NCI-H128 (cell line): ENCODE data around the gene WSB2.

Experiments
- DNase-seq: peaks from one replicate; lab custom pipeline; 2025; ENCODE audit not compliant: unreplicated experiment; lab: John Stamatoyannopoulos, UW

WSB2 gene

GRCh38 chr12:118063576-118064391 lies 2.8 kb upstream of the WSB2 start:
- DNase-seq: no peak

- DNase-seq: no peak
Measured at GRCh38 chr12:118061873-118062843, 1.2 kb upstream of the WSB2 start.

- DNase-seq: no peak
Measured at GRCh38 chr12:118060301-118061010, 523 bp downstream of the WSB2 start.

DNA sequence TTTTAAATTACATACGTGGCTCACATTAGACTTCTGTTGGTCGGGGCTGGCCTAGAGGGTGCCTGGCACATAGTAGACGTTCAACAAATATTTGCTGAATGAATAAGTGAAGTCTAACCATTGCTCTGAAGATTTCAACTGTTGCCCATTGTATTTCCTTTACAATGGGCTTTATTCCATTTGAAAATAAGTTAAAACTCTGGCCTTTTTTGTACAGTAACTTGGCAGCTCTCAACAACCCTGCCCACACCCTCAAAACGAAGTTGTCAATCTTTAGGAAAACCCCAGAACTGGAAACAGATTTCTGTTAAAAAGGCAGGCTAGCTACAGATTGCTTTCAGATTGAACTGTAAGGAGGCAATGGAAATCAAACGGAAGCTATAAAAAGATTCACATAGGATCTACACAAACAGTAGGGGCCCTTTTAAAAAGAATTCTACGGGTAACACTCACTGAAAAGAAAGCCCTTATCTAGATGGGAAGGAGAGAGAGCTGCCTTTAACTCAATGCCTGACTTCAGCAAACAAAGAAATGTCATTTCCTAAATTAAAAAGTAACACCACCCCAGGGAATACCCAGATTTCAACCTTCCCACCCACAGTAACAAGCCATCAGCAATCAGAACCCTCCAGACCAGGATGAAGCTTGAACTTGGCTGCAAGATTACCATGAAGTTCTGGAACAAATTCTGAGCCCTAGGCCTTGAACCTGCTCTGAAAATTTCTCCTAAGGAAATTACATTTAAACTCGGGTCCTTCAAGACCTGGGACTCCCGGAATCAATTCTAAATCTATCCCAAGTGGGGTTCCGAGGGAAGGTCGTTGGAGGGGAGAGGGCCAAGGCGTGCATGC lies 1.4 kb downstream of the WSB2 start:
- DNase-seq: no peak

DNA sequence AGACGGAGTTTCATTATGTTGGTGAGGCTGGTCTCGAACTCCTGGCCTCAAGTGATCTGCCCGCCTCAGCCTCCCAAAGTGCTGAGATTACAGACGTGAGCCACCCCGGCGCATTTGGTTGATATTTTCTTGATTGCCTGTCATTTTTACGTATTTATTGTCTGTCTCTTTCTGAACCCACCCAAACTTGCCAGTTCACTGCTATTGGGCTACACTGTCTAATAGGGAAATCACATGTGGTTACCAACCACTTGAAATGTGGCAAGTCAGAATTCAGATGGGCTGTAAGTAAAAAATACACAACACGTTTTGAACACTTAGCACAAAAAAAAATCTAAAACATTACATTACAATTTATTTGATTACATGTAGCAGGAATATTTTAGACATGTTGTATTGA lies 2.1 kb downstream of the WSB2 start:
- DNase-seq: no peak

DNA sequence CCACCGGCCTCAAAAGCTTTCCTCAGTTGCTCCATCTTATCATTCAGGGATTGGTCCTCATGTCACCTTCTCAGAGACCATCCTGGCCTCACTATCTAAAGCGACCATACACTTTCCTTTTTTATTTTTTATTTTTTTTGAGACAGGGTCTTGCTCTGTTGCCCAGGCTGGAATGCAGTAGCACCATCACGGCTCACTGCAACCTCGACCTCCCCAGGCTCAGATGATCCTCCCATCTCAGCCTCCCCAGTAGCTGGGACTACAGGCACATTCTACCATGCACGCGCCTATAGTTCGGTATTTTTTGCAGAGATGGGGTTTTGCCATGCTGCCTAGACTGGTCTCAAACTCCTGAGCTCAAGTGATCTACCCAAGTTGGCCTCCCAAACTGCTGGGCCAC lies 2.8 kb downstream of the WSB2 start:
- DNase-seq: no peak

- no peak for DNase-seq
Measured at GRCh38 chr12:118055865-118056773, 4.9 kb downstream of the WSB2 start.

GRCh38 chr12:118055144-118055557 lies 5.8 kb downstream of the WSB2 start:
- no peak for DNase-seq

DNA sequence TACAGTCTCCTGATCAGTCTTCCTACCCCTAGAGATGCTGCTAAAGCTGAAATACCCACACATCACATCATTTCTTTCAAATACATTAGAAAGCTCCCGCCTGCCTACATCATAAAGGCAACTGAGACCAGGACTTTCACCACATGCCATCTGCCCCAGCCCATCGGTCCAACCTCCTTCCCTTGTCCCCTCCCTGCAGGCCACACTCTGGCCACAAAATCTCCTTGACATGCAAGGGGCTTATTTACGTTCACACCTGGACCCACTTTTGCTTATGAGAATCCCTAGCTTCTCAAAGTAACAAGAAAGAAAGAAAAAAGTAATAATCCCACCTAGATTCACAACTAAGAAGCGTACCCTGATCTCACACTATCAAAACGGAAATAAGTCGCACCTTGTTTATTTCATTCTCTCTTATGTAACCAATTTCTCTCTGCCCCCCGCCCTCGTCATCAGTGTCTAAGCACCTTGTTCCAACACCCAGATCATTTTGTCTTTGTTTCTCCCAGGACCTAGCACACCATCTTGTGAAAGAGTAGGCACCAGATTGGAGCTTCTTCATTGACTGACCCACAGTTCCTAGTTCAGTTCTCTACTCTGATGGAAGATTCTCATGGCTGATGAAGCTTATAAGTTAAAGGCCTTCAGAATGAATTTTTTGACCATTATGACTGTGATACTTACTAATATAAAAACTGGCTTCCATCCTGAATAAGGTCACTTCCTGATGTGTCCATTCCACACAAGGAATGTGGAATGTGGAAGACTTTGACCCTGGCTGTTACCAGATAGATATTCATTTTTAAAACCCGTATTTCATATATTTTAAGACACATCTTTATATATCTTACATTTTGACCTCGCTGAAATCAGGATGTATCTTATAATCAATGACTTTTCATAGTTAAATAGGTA lies 7.7 kb downstream of the WSB2 start:
- DNase-seq: no peak

- no peak for DNase-seq
Measured at GRCh38 chr12:118052324-118053070, 8.5 kb downstream of the WSB2 start.

DNA sequence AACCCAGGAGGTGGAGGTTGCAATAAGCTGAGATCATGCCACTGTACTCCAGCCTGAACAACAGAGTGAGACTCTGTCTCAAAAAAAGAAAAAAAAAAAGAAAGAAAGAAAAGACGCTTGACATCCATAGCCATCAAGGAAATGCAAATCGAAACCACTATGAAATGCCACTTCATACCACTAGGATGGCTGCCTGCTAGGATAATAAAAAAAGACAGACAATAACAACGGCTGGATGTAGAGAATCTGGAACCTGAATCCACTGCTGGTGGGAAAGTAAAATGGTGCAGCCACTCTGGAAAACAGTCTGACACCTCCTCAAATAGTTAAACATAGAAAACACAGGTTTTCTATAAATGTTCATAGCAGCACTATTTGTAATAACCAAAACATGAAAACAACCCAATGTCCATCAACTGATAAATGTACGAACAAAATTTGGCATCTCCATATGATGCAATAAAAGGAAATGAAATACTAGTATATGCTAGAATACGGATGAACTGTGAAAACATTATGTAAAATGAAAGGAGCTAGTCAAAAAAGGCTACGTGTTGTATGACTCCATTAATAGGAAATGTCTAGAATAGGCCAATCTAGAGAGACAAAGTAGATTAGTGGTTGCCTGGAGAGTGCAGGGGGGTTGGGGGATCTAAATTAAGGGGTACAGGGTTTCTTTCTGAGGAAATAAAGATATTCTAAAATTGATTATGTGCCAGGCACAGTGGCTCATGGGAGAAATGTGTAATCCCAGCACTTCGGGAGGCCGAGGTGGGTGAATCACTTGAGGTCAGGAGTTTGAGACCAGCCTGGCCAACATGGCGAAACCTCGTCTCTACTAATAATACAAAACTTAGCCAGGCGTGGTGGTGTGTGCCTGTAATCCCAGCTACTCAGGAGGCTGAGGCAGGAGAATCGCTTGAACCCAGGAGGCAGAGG lies 9.7 kb downstream of the WSB2 start:
- DNase-seq: no peak

- DNase-seq: no peak
Measured at GRCh38 chr12:118046430-118046829, 14.5 kb downstream of the WSB2 start.

DNA sequence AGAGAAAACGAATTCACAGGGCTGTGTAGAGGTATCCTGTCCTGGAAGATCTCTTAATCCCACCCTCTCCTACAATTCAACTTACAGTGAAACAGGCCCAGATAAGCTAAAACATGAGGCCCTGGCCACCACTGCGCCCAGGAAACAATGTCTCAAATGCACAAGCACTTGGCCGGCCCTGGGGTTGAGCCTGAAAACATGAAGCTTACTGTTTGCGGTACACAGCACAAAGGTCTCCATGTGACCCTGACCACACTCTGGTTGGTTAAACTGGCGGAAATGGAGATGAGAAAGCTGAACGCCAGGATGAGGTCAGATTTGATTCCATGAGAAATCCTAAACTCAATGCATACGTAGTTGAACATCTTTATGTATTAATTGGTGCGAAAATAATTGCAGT lies 16.4 kb downstream of the WSB2 start:
- DNase-seq: no peak

- no peak for DNase-seq
Measured at GRCh38 chr12:118044075-118044474, 16.9 kb downstream of the WSB2 start.

- no peak for DNase-seq
Measured at GRCh38 chr12:118042091-118042490, 18.9 kb downstream of the WSB2 start.

DNA sequence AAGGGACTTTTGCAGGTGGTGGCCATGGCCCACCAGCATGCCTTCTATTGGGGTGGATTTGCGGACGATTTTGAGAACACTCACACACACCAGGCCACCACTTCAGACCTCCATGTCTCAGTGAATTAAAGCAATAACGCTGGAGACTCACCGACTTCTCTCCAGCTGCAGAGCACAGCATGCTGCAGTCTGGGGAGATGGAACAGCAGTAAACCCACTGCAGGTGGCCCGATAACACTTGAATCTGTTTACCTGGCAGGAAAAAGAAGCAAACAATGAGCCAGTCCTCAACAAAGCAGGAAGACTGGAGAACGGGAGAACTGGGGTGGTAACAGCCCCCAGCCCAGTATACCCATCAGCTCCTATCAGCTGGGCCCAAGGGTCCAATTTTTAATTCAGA lies 22.8 kb downstream of the WSB2 start:
- peak; percentile 67 for DNase-seq
